HG03066 (cell line): ENCODE data around the gene ITGA11.

Source experiments
- ATAC-seq: cut with Tn5 transposase; IDR thresholded peaks from one replicate; pipeline ENCODE4 v1.9.1; 2021; ENCODE audit warnings: low read depth; ENCODE audit not compliant: unreplicated experiment

Gene ITGA11

DNA sequence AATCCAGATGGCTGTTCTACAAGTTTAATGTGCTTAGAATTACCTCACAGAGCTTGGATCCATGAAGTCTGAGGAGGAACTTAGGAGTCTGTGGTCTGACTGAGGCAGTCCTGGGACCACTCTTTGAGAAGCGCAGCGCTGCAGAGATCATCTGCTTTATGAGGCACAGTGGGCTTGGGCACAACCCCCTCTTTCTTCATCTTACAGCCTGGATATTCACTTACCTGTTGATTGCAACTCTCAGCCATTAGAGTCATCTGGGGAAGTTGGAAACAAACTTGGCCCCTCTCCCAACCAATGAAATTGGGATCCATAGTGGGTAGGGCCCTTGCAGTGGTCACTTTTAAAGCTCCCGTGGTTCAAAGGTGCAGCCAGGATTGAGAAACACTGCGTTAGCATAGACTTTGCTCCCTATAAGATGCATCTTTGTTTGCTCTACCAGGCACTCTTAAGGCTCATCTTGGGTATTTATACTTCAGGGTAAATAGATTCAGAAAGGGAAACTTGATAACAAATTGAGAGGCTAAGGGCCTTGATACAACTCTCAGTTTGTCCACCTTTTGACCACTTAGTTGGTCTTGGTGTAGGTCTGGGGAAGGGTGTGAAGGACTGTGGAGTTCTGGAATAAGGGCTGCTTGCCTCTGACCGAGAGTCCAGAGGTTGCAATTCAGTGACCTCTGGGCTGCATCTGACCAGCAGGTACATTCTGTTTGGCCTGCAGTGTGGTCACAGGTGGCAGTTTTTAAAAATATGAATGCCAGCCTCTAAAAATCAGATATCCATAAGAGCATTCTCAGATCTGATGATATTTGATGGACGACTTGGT is 131.6 kb downstream of the ITGA11 start:
- no peak for ATAC-seq

DNA sequence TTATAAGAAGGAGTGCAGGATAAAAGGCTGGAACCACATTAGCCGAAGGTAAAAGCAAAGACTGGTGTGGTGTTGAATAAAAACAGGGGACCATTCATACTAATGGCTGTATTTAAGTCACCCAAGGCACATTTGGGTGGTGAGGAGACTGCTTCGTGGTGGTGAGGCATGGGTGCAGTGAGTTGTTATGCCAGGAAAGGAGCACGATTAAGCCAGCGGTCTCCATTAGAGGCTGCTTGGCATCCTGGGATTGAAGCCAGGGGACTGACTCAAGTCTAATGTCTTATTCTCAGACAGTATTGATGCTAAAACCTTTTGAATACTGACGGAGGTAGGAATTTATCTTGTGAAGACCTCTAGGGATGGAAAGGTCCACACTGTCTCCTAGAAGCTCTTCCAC is 132.5 kb downstream of the ITGA11 start:
- ATAC-seq, result no peak

DNA sequence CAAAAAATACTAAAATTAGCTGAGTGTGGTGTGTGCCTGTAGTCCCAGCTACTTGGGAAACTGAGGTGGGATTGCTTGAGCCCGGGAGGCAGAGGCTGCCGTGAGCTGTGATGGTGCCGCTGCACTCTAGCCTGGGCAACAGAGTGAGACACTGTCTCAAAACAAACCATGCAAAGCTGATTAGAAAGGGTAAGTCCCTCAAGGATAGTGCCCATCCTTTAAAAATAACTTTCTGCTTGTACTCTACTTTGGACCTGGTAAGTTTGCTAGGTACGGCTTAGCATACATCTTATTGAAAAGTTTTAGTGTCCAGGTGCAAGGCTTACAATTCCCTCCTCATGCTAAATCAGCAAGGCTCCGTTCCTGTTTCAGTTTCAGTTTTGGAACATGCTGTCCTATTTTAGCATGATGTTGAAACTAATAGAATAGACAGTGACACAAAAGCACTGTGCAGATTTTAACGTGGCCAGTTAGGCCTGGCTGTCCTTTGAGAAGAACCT is 133.0 kb downstream of the ITGA11 start:
- peak; percentile 86 for ATAC-seq

GRCh38 chr15:68298336-68298735 is 133.6 kb downstream of the ITGA11 start:
- ATAC-seq, result no peak

DNA sequence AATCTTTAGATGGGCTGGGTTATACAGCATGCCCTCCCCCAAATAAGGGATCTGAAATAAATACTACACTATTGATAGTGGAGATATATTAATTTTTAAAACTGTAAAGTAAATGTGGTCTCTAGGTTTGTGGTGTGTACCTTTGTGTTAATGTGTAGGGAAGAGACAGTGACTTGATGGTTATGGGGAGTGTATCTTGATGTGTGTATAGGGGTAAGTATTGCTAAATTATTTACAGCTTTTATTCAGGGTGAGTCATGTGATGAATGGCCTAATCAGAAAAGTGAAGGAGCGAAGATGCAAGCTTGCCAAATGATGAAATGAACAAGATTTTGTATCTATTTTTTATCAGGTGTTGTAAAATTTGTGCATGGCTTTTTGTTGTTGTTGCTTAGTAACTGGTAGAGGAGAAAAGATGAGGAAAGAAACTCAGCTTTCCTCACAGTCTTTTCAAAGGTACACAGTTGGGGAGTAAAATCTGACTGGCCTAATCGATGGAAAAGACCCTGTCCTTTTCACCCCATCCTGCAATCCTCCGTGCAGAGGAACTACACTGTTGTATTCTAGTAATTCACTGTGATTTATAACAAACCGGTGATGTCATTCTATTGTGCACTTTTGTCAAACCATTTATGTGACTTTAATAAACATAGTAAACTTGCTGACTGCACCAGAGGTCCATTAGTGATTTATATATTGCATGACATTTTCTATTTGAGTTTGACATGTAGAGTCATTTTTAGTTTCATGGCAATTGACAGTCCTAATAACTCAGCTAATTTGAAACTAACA is 136.8 kb downstream of the ITGA11 start:
- ATAC-seq, result no peak

- no peak for ATAC-seq
Observed at GRCh38 chr15:68292967-68293366, 139.0 kb downstream of the ITGA11 start.

GRCh38 chr15:68292157-68292781 is 139.7 kb downstream of the ITGA11 start:
- no peak for ATAC-seq

DNA sequence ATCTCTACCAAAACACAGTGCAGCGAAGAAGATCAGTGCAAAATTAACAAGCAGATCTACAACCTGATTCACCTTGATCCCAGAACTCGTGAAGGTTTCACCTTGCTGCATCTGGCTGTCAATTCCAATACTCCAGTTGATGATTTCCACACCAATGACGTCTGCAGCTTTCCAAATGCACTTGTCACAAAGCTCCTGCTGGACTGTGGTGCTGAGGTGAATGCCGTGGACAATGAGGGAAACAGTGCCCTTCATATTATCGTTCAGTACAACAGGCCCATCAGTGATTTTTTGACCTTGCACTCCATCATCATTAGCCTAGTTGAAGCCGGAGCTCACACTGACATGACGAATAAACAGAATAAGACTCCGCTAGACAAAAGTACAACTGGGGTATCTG is 141.2 kb downstream of the ITGA11 start:
- ATAC-seq, result no peak

GRCh38 chr15:68289621-68290352 is 142.2 kb downstream of the ITGA11 start:
- ATAC-seq, result no peak

DNA sequence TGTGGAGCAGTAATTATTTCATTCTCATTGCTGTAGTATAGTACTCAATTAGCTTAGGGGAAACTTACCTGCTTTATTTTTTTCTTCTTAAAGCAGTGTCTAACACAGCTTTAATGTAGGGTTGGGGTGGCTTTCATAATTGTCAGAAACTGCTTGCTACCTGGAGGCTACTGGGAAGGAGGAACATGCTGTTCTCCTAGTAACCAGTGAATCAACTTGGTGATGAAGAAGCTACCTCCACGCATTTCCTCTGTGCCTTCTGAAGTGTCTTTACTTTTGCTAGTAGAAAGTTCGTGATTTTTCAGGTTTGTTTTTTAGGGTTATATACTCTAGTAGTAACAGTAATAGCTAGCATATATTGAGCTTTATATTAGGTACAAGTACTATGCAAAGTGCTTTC is 142.9 kb downstream of the ITGA11 start:
- no peak for ATAC-seq

DNA sequence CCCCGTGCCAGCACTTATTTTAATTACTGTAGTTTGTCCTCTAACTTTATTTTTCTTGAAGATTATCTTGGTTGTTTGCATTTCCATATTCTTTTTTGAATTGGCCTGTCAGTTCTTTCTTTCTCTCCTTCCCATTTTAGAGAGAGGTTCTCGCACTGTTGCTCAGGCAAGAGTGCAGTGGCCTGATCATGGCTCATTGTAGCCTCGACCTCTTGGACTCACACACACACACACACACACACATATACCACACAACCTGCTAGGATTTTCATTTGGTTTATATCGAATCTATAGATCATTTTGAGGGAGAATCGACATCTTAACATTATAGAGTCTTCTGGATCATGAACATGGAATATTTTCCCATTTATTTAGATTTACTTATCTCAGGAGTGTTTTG is 145.7 kb downstream of the ITGA11 start:
- ATAC-seq, result no peak

DNA sequence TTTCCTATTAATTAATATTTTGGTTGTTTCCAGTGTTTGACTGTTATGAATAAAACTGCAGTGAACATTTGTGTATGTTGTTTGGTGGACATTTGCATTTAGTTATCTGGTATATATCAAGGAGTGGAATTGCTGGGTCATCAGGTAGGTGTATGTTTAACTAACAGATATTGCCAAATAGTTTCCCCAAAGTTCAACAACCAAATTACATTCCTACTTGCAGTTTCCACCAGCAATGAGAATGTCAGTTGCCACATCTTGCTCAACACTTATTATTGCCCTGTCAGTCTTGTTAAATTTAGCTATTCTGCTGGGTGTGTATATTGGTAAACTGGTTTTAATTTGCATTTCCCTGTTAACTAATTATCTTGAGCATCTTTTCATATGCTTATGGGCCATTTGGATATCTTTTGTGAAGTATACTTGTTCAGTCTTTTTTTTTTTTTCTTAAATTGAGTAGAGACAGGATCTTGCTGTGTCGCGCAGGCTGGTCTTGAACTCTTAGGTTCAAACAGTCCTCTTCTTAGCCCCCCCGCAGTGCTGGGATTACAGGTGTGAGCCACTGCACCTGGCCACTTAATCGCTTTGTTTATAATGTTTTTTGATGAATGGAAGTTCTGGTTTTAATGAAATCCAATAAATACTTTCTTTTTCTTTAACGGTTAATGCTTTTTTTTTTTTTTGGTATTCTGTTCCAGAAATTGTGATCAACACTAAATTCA is 146.5 kb downstream of the ITGA11 start:
- ATAC-seq, result no peak

DNA sequence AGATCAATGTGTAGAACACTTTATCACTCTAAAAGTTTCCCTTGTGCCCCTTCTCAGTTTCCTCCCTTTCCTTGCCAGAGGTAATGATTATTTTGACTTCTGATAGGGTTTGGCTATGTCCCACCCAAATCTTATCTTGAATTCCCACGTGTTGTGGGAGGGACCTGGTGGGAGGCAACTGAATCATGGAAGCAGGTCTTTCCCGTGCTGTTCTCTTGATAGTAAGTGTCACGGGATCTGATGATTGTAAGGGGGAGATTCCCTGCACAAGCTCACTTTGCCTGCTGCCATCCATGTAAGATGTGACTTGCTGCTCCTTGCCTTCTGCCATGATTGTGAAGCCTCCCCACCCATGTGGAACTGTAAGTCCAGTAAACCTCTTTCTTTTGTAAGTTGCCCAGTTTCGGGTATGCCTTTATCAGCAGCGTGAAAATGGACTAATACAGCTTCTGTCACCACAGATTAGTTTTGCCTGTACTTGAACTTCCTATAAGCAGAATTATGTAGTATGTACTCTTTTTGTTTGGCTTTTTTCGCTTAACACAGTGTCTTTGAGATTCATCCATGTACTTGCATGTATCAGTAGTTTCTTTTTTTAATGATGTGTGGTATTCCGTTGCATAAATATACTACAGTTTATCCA is 147.2 kb downstream of the ITGA11 start:
- no peak for ATAC-seq

- no peak for ATAC-seq
Observed at GRCh38 chr15:68283401-68283800, 148.6 kb downstream of the ITGA11 start.

DNA sequence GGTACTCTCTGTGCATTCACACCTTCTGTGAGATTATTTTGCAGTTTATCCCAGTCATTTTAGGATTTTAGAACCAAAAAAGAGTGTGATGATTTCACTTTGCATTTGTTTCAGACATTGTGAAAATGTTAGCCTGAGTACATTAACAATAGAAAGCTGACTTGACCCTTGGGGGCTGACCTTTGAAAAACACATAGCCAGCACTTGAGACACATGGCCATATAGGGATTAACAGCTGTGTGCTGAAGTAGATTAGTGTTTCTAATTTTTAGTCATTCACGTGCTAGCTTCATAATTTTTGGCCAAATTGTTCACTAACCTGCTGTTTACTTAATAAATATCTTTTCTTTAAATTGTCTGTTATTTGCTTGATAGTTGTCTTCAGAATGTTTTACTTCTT is 151.0 kb downstream of the ITGA11 start:
- no peak for ATAC-seq

DNA sequence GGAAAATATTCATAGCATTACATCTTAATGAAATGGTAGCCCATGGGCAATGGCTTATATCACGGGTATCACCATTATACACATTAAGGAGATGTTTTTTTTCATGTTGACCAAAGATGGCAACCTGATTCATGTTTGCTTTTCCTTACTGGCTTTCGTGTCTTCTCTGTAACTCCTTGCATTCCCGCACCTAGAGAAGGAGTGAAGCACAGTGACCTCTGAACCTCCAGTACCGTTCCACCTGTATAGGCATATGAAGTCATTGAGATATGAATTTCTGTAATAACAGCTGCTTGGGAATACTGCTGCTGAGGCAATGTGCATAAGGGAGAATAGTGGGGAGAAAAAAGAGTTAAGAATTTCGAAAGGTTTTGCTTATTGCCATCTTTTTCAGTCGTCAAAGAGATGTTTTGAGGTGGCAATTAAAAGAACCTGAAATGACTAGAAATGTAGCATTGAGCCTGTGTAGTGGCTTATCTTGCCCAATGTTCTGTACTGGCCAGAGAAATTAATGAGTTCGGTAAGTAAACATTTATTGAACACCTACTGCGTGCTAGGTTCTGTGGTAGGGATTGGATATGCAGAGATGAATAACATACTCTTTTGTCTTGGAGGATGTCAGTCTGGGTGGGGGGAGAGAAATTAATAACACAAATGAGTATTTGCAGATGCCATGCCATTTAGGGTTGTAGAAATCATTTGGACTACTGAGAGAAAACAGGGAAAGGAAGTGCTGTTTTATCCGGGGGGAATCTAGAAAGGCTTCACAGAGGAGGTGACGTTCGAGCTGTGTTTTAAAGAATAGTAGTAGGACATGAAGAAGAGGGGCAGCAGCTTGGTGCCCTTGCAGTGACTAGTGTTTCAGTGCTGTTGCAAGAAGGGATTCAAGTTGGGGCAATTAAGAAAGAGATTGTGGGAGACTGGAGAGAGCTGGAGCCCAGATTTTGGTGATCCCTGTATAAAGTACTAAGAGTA is 151.9 kb downstream of the ITGA11 start:
- ATAC-seq, result no peak

DNA sequence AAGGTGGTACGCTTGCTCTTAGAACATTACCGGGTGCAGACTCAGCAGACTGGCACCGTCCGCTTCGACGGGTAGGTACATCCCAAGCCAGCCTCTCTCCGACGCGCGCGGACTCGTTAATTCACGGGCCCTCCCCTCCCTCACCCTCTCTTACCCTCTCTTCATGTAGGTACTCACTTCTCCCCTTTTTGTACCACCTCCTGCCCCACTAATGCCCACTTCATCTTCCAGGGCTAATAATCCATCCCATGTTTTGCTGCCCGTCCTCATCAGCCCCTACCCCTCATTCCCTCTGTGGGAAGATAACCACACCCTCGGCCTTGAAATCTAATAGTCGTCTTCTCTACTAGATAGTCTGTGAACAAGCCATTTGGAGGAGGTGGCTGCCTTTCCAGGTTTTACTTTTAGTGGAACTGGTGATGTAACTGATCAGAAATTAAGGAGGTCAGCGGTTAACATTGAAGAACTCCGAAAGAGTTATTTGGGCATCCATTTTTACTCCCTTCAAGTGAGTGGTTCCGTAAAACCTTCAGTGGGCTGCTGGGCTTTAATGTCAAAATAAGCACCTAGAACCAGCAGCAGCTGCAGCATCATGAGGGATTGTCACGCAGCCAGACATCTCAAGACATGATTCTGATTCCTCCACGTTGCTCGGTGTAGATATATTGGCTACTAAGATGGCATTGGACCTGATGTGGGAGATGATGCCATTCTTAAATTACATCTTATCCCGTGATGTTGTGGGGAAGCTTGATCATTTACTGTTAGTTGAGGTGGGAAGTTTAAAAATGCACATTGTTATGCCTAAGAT is 153.2 kb downstream of the ITGA11 start:
- no peak for ATAC-seq

DNA sequence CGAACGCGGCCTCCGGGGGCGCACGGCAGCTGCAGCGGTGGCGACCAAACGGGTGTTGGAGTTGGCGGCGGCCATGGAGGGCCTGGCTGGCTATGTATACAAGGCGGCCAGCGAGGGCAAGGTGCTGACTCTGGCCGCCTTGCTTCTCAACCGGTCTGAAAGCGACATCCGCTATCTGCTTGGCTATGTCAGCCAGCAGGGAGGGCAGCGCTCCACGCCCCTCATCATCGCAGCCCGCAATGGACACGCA is 153.7 kb downstream of the ITGA11 start:
- peak; percentile 59 for ATAC-seq
